Stimulated activated CD4-positive, alpha-beta T cell treated with anti-CD3 and anti-CD28 coated beads, TNF-alpha, amount 100 ng/mL, for 4 hours (primary cell): Measurements from ENCODE around the gene NAP1L4.

Experiments
- DNase-seq, 3 experiments: peaks; one replicate each; pipeline ENCODE4 v3.0.0-alpha.2; 2020; ENCODE audit warnings: low read depth in 3 of 3

Gene NAP1L4

GRCh38 chr11:3010521-3011275 lies 18.6 kb upstream of the NAP1L4 start:
- no peak for DNase-seq

GRCh38 chr11:3010004-3010403 lies 17.9 kb upstream of the NAP1L4 start:
- DNase-seq = no peak

GRCh38 chr11:3009481-3009880 lies 17.4 kb upstream of the NAP1L4 start:
- no peak for DNase-seq

- DNase-seq = no peak
Observed at GRCh38 chr11:3008746-3009336, 16.7 kb upstream of the NAP1L4 start.

GRCh38 chr11:3007404-3008010 lies 15.4 kb upstream of the NAP1L4 start:
- DNase-seq = no peak

- DNase-seq = no peak
Observed at GRCh38 chr11:3006505-3007260, 14.6 kb upstream of the NAP1L4 start.

GRCh38 chr11:3004481-3004880 lies 12.4 kb upstream of the NAP1L4 start:
- no peak for DNase-seq

- no peak for DNase-seq
Observed at GRCh38 chr11:3003396-3004231, 11.5 kb upstream of the NAP1L4 start.

- no peak for DNase-seq
Observed at GRCh38 chr11:3002871-3003270, 10.7 kb upstream of the NAP1L4 start.

GRCh38 chr11:3002351-3002861 lies 10.3 kb upstream of the NAP1L4 start:
- no peak for DNase-seq

- DNase-seq = no peak
Observed at GRCh38 chr11:3001496-3001895, 9.4 kb upstream of the NAP1L4 start.

GRCh38 chr11:3000032-3000961 lies 8.2 kb upstream of the NAP1L4 start:
- no peak for DNase-seq

GRCh38 chr11:2999464-2999998 lies 7.4 kb upstream of the NAP1L4 start:
- DNase-seq = no peak

- DNase-seq = no peak
Observed at GRCh38 chr11:2998073-2998850, 6.1 kb upstream of the NAP1L4 start.

GRCh38 chr11:2997406-2997805 lies 5.3 kb upstream of the NAP1L4 start:
- no peak for DNase-seq

GRCh38 chr11:2996976-2997375 lies 4.8 kb upstream of the NAP1L4 start:
- no peak for DNase-seq

- DNase-seq = no peak
Observed at GRCh38 chr11:2995893-2996554, 3.9 kb upstream of the NAP1L4 start.

- no peak for DNase-seq
Observed at GRCh38 chr11:2995031-2995561, 3.0 kb upstream of the NAP1L4 start.
